Measurements from ENCODE around the gene SAMD11.
A peak's percentile ranks its signal among the peaks of the same experiment; 100 is the strongest.

The SAMD11 gene

GRCh38 chr1:932776-933602, 9.3 kb downstream of the SAMD11 start:
- no peak for DNase-seq (ENCODE audit: low spot score)

DNA sequence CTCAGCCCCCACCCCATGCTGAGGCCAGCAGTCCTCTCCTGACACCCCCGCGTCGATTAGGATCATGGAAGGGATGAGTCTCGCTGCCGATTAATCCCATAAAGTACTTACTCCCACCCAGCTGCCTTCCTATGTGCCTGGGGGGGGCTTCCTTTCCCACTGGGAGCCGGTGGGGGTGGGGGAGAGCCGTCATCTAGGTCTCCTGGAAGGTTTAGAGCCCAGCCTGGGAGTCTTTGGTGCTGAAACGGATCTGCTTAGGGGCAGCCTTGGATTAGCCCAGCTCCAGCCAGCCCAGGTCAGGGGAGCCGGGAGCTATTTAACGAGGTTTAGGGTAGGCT, 9.8 kb downstream of the SAMD11 start:
- no peak for DNase-seq (ENCODE audit: low spot score)

GRCh38 chr1:934991-935750, 11.4 kb downstream of the SAMD11 start:
- DNase-seq (ENCODE audit: low spot score): no peak

- no peak for DNase-seq (ENCODE audit: low spot score)
Observed at GRCh38 chr1:935751-936231, 12.1 kb downstream of the SAMD11 start.

GRCh38 chr1:936348-937264, 12.9 kb downstream of the SAMD11 start:
- no peak for DNase-seq (ENCODE audit: low spot score)

GRCh38 chr1:937521-937920, 13.8 kb downstream of the SAMD11 start:
- DNase-seq (ENCODE audit: low spot score): no peak

DNA sequence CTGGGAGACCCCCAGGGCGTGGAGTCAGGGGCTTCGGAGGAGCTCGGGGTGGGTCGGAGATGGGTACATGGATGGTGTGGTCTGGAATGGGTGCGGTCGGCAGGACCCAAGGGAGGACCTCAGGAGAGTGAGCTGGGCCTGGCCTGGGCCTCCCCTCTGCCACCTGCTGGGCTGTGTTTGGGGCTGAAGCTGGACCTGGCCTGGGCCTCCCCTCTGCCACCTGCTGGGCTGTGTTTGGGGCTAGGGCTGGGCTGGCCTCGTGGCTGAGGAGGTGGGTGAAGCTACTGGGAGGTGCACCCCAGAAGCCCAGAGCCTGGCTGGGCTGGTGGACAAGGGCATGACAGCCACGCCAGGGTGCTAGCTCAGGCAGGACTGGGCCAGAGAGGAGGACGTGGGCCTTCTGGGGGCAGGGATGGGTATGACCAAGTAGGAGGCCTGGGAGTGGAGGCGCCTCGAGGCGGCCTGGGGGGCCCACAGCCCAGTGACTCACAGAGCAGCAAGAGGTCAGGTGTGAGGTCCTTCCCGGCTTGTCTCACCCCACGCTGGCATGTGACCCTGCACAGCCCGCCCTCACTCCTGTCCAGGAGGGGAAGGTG, 14.5 kb downstream of the SAMD11 start:
- peak; percentile 50 for DNase-seq (ENCODE audit: low spot score)

DNA sequence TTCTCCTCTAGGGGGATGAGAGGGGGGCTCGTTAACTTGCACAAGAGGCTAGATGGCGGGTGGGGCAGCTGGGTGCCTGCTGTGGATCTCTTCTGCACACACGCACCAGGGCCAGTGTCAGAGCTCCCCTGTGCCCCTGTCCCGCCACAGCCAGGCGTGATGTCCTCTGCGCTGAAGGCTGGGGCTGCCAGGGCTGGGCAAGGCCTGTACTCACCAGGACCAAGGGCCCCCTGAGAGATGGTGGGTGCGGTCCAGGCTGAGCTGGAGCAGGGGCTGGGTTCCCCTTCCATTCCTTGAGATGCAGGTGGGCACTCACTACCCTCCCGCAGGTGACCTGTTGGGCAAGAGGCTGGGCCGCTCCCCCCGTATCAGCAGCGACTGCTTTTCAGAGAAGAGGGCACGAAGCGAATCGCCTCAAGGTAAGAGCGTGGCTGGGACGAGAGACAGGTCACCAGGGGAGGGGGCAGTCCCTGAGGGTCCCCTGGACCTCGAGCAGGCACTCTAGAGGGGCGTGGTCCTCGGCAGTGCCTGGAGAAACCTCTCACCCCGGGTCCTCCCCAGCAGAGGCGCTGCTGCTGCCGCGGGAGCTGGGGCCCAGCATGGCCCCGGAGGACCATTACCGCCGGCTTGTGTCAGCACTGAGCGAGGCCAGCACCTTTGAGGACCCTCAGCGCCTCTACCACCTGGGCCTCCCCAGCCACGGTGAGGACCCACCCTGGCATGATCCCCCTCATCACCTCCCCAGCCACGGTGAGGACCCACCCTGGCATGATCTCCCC, 15.2 kb downstream of the SAMD11 start:
- DNase-seq (ENCODE audit: low spot score): no peak

- DNase-seq (ENCODE audit: low spot score): no peak
Observed at GRCh38 chr1:939511-940106, 15.9 kb downstream of the SAMD11 start.

DNA sequence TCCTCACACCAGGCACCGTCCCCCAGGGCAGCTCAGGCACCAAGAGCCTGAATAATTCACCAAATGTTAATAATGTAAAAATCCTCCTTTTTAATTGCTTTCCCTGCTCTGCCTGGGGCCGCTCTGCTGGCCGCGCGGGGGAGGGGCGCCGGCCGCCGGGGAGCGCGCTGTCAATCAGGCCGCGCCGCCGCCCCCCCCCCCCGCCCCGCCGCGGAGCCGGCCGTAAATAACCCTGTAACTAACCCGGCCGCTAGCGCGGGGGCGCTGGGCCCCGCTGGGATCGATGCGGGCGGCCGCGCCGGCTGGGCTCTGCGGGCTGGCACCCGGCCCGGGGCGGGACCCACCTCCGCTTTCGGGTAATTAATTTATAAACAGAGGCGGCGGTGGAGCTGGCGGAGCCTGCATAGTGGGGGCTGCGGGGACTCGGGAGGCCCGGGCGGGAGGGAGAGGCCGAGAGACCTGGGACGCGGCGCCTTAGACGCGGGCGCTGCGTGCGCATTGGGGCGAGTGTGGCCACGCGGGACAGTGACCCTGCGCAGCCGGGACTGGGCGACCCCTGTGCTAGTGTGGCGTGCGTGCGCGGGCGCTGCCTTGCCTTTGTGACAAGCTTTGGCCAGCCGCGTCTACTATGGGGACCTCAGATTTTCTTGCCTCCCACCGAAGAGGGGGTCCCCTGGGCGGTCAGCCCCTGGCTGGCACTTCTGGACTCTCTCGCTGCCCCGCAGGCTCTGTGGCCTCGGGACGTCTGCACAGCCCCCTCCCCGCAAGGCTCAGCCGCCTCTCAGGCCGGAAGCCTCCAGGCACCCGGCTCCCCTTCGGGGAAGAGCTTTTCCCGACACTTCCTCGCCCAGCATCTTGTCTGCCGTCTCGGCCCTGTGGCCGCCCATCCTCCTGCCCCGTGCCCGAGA, 16.6 kb downstream of the SAMD11 start:
- DNase-seq (ENCODE audit: low spot score): peak; percentile 78

GRCh38 chr1:941015-941587, 17.4 kb downstream of the SAMD11 start:
- DNase-seq (ENCODE audit: low spot score): no peak

- peak; percentile 93 for DNase-seq (ENCODE audit: low spot score)
Observed at GRCh38 chr1:941588-942383, 18.1 kb downstream of the SAMD11 start.

DNA sequence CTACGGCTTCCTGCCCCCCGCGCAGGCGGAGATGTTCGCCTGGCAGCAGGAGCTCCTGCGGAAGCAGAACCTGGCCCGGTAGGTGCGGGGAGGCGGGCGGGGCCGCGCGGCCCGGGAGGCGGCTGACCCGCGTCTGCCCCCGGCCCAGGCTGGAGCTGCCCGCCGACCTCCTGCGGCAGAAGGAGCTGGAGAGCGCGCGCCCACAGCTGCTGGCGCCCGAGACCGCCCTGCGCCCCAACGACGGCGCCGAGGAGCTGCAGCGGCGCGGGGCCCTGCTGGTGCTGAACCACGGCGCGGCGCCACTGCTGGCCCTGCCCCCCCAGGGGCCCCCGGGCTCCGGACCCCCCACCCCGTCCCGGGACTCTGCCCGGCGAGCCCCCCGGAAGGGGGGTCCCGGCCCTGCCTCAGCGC, 18.7 kb downstream of the SAMD11 start:
- no peak for DNase-seq (ENCODE audit: low spot score)

DNA sequence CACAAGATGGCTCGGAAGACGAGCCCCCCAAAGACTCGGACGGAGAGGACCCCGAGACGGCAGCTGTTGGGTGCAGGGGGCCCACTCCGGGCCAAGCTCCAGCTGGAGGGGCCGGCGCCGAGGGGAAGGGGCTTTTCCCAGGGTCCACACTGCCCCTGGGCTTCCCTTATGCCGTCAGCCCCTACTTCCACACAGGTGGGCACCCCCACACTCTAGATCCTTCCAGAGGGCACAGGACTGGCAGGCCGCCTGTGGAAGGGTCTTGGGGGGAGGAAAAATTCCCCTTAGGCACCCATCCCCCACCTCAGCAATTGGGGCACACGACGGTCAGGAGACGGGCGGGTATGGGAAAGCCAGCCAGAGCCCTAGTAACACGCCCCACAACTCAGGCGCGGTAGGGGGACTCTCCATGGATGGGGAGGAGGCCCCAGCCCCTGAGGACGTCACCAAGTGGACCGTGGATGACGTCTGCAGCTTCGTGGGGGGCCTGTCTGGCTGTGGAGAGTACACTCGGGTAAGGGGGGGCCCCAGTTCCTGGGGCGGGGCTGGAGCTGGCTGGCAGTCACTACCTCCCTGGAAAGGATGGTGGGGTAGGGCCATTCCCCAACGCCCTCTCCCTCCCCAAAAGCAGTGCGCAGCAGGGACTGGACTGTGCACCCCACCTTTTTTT, 19.3 kb downstream of the SAMD11 start:
- DNase-seq (ENCODE audit: low spot score): peak; percentile 54

GRCh38 chr1:943545-944340, 20.0 kb downstream of the SAMD11 start:
- DNase-seq (ENCODE audit: low spot score): no peak

DNA sequence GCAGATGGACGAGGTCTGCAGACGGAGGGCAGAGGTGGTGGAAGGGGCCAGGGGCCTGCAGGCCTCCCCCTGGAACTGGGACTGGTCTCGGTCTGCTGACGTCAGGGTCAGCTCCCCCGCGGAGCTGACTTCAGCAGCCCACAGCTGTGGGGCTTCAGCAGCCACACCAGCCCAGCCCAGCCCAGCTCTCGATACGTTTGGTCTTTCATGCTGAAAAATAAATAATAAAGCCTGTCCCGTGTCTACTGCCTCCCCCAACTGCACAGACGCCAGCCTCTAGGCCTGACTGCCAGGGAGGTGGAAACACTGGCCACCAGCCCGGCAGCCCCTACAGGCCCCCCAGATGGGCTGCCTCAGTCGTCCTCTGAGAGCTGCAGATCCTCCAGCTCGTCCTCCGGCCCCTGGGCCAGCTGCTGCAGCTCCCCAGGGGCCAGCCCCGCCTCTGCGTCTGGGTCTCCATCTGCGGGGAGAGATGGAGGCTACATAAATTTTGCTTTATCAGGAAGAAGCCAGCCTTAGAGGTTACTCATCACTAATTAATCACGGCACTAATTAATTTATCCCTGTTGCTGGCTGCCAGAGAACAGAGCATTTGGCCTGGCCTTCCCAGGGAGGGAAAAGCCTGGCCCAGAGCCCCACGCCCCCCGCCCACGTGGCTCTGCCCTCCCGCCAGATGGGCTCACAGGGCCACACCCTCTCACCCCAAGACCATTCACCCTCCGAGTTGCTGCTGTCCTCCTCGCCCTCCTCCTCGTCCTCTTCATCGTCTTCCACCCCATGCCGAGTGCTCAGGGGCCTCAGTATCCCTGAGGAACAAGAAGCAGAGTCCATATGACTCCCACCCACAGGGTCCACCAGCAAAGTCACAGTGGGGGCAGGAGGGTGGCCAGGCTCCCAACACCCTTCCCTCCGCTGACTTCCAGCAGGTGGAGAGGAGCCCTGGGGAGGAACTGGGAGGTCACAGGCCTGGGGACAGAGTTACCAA, 20.9 kb downstream of the SAMD11 start:
- DNase-seq (ENCODE audit: low spot score): no peak
